GM12892 (cell line): ENCODE results near the gene BOLA2.
"Not testable (repeated sequence)": the region's sequence is repeated elsewhere in the genome, so short reads cannot be mapped to it uniquely, and the experiment has no call there.

Experiments used
- POLR2A ChIP-seq: IDR thresholded peaks from 2 replicates; pipeline ENCODE4 v1.6.1; 2011; ENCODE audit warnings: low read depth, low read length, control low read depth
- POLR2AphosphoS5 ChIP-seq: IDR thresholded peaks from 2 replicates; pipeline ENCODE4 v1.6.1; 2011; ENCODE audit warnings: low read depth, low read length, control low read depth
- TAF1 ChIP-seq: IDR thresholded peaks from 2 replicates; pipeline ENCODE4 v1.6.1; 2011; ENCODE audit warnings: low read depth, mild to moderate bottlenecking, control low read depth, low read length, borderline replicate concordance

DNA sequence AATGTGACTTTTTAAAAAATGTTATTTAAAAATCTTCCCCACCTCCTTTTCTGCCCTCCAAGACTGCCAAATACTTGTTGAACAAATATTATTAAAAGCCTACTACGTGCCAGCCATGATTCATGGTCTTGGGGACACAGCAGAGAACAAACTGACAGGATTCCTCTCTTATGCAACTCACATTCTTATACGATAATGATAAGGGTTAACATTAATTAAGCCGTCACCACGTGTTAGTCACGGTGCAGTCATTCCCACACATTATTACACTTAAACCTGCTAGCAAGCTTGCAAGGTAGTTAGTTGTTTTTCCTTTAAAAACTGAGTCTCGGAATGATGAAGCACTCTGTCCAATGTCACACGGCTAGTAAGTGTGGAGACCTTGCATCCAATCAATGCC is 48.9 kb downstream of the BOLA2 start:
- not testable (repeated sequence) for TF ChIP-seq POLR2AphosphoS5, POLR2A, TAF1
